OCI-LY3 (cell line): ENCODE data around the gene PIGBOS1.
"Not testable (repeated sequence)": the region's sequence is repeated elsewhere in the genome, so short reads cannot be mapped to it uniquely, and the experiment has no call there.

Experiments used
- H2AFZ ChIP-seq: fragments of 200-600, 300-600 bp; shearing (Covaris generic); 2 replicates; pipeline ENCODE4 v1.6.0; 2014; ENCODE audit warnings: antibody characterized with exemption, low read depth, low read length
- H3K27ac ChIP-seq: fragments of 200-600, 300-600 bp; sonication (generic); 2 replicates; pipeline ENCODE4 v1.5.1; 2014; ENCODE audit warnings: mild to moderate bottlenecking, low read length, moderate library complexity, mixed read lengths
- H3K27me3 ChIP-seq: fragments of 200-600, 300-600 bp; sonication (generic); 2 replicates; pipeline ENCODE4 v1.6.1; 2014; ENCODE audit warnings: low read depth, low read length, mixed read lengths
- H3K36me3 ChIP-seq: fragments of 200-600, 300-600 bp; sonication (generic); replicated peaks from 2 replicates; pipeline ENCODE3; 2014; ENCODE audit warnings: low read depth, low read length, mixed read lengths
- H3K4me1 ChIP-seq: fragments of 300-600, 200-600 bp; sonication (generic); 2 replicates; pipeline ENCODE4 v1.6.1; 2014; ENCODE audit warnings: low read length, mixed read lengths
- H3K4me2 ChIP-seq: fragments of 200-600, 300-600 bp; sonication (generic); 2 replicates; pipeline ENCODE4 v1.6.1; 2014; ENCODE audit warnings: low read length, mixed read lengths
- H3K4me3 ChIP-seq: fragments of 300-600, 200-600 bp; sonication (generic); 2 replicates; pipeline ENCODE4 v1.5.1; 2014; ENCODE audit warnings: antibody characterized with exemption, mild to moderate bottlenecking, low read length, moderate library complexity
- H3K79me2 ChIP-seq: fragments of 300-600, 200-600 bp; shearing (Covaris generic); 2 replicates; pipeline ENCODE4 v1.6.1; 2014; ENCODE audit warnings: mild to moderate bottlenecking, low read length, mixed read lengths
- H3K9ac ChIP-seq: fragments of 300-600, 200-600 bp; shearing (Covaris generic); 2 replicates; pipeline ENCODE4 v1.6.0; 2014; ENCODE audit warnings: mild to moderate bottlenecking, low read length, moderate library complexity
- H3K9me3 ChIP-seq: fragments of 200-600, 300-600 bp; shearing (Covaris generic); 2 replicates; pipeline ENCODE4 v1.6.1; 2014; ENCODE audit warnings: low read length, mixed read lengths; ENCODE audit not compliant: insufficient read depth
- H4K20me1 ChIP-seq: fragments of 200-600, 300-600 bp; sonication (generic); 2 replicates; pipeline ENCODE4 v1.6.1; 2016; ENCODE audit warnings: low read length, mixed read lengths; ENCODE audit not compliant: insufficient read depth
- CTCF ChIP-seq: fragments of 200-600, 300-600 bp; sonication (generic); IDR thresholded peaks from 2 replicates; pipeline ENCODE4 v1.5.1; 2014; ENCODE audit warnings: antibody characterized with exemption, low read length, low read depth
- EZH2phosphoT487 ChIP-seq: fragments of 200-600 bp; shearing (Covaris generic); IDR thresholded peaks from 2 replicates; pipeline ENCODE4 v1.6.1; 2018; ENCODE audit warnings: antibody characterized with exemption, mixed run types, low read depth

The PIGBOS1 gene

GRCh38 chr15:55319537-55320237, 764 bp upstream of the PIGBOS1 start:
- peaks cover 12% of the 10 kb centered on the region for H3K36me3 ChIP-seq
- peak overlapping the region; percentile 93 for H3K9ac ChIP-seq
- TF ChIP-seq EZH2phosphoT487: no peak
- no peak for TF ChIP-seq CTCF
- peaks cover 14% of the 10 kb centered on the region for H3K4me1 ChIP-seq
- peak overlapping the region; percentile 96 for H3K4me3 ChIP-seq
- no peaks in the 10 kb centered on the region for H4K20me1 ChIP-seq
- H3K27me3 ChIP-seq: no peaks in the 10 kb centered on the region
- peak overlapping the region; percentile 75 for H3K27ac ChIP-seq
- H3K79me2 ChIP-seq: peaks cover 57% of the 10 kb centered on the region
- H3K4me2 ChIP-seq: peak overlapping the region; percentile 62
- H3K9me3 ChIP-seq: no peaks in the 10 kb centered on the region
- H2AFZ ChIP-seq: peak overlapping the region; percentile 93

GRCh38 chr15:55302801-55303200, 16.1 kb downstream of the PIGBOS1 start:
- not testable (repeated sequence) for H3K4me3 ChIP-seq, H3K9ac ChIP-seq, H4K20me1 ChIP-seq

GRCh38 chr15:55297315-55297714, 21.6 kb downstream of the PIGBOS1 start:
- H3K4me3 ChIP-seq: no peak overlapping the region
- no peaks in the 10 kb centered on the region for H4K20me1 ChIP-seq
- TF ChIP-seq CTCF (no peak), EZH2phosphoT487 (no peak)
- H3K9ac ChIP-seq: no peak overlapping the region
- H3K4me2 ChIP-seq: no peak overlapping the region
- H3K36me3 ChIP-seq: no peaks in the 10 kb centered on the region
- H3K4me1 ChIP-seq: no peaks in the 10 kb centered on the region
- H3K79me2 ChIP-seq: no peaks in the 10 kb centered on the region
- no peaks in the 10 kb centered on the region for H3K9me3 ChIP-seq
- H2AFZ ChIP-seq: no peak overlapping the region
- no peaks in the 10 kb centered on the region for H3K27me3 ChIP-seq
- no peak overlapping the region for H3K27ac ChIP-seq

More at GRCh38 chr15:55302801-55303200, 16.1 kb downstream of the PIGBOS1 start:
- not testable (repeated sequence) for H3K79me2 ChIP-seq, H3K27ac ChIP-seq, H3K4me1 ChIP-seq, H3K4me2 ChIP-seq, H3K27me3 ChIP-seq, H2AFZ ChIP-seq, H3K36me3 ChIP-seq, H3K9me3 ChIP-seq

GRCh38 chr15:55290528-55291057, 28.3 kb downstream of the PIGBOS1 start:
- H4K20me1 ChIP-seq: no peaks in the 10 kb centered on the region
- H3K79me2 ChIP-seq: no peaks in the 10 kb centered on the region
- no peaks in the 10 kb centered on the region for H3K36me3 ChIP-seq
- no peak for TF ChIP-seq EZH2phosphoT487
- TF ChIP-seq CTCF: peak; percentile 87
- H3K4me2 ChIP-seq: peak overlapping the region; percentile 84
- H3K27me3 ChIP-seq: no peaks in the 10 kb centered on the region
- H3K9ac ChIP-seq: peak overlapping the region; percentile 74
- peak overlapping the region; percentile 93 for H2AFZ ChIP-seq
- peaks cover 10% of the 10 kb centered on the region; the same call in 1 of the 2 replicates for H3K4me1 ChIP-seq
- H3K27ac ChIP-seq: no peak overlapping the region
- H3K9me3 ChIP-seq: no peaks in the 10 kb centered on the region
- peak overlapping the region; percentile 80 for H3K4me3 ChIP-seq
